NB4 (cell line): Measurements from ENCODE around the gene CALR3.

Experiments used
- CTCF ChIP-seq: IDR thresholded peaks from one replicate; pipeline ENCODE4 v1.5.1; 2012; ENCODE audit warnings: low read depth, low read length
- POLR2A ChIP-seq: IDR thresholded peaks from 2 replicates; pipeline ENCODE4 v1.6.1; 2011; ENCODE audit warnings: mild to moderate bottlenecking; ENCODE audit not compliant: insufficient read length; ENCODE audit errors: extremely low read depth

DNA sequence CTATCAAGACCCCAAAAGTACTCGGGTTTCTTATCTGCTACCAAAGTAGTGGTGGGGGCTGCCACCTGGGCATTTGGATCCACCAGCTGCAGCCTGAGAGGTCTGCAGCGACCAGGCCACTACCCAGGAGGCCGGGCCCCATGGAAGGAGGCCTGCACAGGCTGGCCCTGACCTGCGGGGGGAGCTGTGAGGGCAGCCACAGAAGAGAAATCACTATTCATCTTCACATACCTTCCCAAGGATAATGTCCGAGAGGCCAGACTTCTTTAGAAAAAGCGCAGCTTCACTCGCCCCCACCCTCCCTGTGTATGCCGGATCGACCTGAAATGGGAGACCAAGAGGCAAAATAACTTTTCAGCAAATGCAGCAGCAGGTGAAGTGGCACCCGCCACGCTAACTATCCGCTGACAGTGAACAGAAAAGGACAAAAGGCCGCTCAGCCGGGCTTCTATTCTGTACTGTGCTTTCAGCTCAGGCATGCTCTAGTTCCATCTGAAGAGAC lies 54.3 kb downstream of the CALR3 start:
- TF ChIP-seq CTCF: peak; percentile 78
- no peak for TF ChIP-seq POLR2A
